ENCODE data around the gene SHANK1.

The SHANK1 gene

GRCh38 chr19:50669302-50670101, 50.1 kb downstream of the SHANK1 start:
- TF ChIP-seq CTCF (IDR thresholded peaks at IDR 0.05; ENCODE audit: low read depth, low read length): peak; percentile 70
- DNase-seq (ENCODE audit: low read depth, low spot score): peak; percentile 6
- in situ Hi-C loops (cut with HindIII; ENCODE audit: low sequenced_read_pairs): no loop called here
- no peak overlapping the region for H3K4me3 ChIP-seq (ENCODE audit: low read depth, low read length)

DNA sequence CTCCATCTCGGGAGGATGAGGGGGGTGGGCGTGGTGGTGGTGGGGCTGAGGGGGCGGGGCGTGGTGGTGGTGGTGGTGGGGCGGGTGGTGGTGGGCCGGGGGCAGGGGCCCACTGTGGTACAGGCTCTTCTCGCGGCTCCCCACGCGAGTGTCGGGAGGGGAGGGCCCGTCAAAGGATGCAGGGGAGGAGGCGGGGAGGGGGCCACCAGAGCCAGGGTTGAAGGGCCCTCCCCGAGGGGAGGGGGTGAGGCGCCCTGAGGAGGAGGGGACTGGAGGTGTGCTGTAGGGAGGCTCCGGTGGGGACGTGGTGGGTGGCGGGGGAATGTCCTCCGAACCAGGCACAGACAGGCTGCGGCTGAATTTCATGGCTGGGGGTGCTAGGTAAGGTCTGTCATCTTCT, 50.7 kb downstream of the SHANK1 start:
- no peak for DNase-seq (ENCODE audit: low read depth, low spot score)
- in situ Hi-C loops (cut with HindIII; ENCODE audit: low sequenced_read_pairs): no loop called here
- TF ChIP-seq CTCF (IDR thresholded peaks at IDR 0.05; ENCODE audit: low read depth, low read length): no peak
- no peak overlapping the region for H3K4me3 ChIP-seq (ENCODE audit: low read depth, low read length)

GRCh38 chr19:50668416-50668815, 51.2 kb downstream of the SHANK1 start:
- in situ Hi-C loops (cut with HindIII; ENCODE audit: low sequenced_read_pairs): no loop called here
- H3K4me3 ChIP-seq (ENCODE audit: low read depth, low read length): no peak overlapping the region
- no peak for TF ChIP-seq CTCF (IDR thresholded peaks at IDR 0.05; ENCODE audit: low read depth, low read length)
- no peak for DNase-seq (ENCODE audit: low read depth, low spot score)

- H3K4me3 ChIP-seq (ENCODE audit: low read depth, low read length): no peak overlapping the region
- no peak for DNase-seq (ENCODE audit: low read depth, low spot score)
- in situ Hi-C loops (cut with HindIII; ENCODE audit: low sequenced_read_pairs): no loop called here
- TF ChIP-seq CTCF (IDR thresholded peaks at IDR 0.05; ENCODE audit: low read depth, low read length): no peak
Measured at GRCh38 chr19:50667759-50668231, 51.8 kb downstream of the SHANK1 start.

GRCh38 chr19:50667177-50667758, 52.3 kb downstream of the SHANK1 start:
- TF ChIP-seq CTCF (IDR thresholded peaks at IDR 0.05; ENCODE audit: low read depth, low read length): no peak
- in situ Hi-C loops (cut with HindIII; ENCODE audit: low sequenced_read_pairs): no loop called here
- DNase-seq (ENCODE audit: low read depth, low spot score): no peak
- no peak overlapping the region for H3K4me3 ChIP-seq (ENCODE audit: low read depth, low read length)

DNA sequence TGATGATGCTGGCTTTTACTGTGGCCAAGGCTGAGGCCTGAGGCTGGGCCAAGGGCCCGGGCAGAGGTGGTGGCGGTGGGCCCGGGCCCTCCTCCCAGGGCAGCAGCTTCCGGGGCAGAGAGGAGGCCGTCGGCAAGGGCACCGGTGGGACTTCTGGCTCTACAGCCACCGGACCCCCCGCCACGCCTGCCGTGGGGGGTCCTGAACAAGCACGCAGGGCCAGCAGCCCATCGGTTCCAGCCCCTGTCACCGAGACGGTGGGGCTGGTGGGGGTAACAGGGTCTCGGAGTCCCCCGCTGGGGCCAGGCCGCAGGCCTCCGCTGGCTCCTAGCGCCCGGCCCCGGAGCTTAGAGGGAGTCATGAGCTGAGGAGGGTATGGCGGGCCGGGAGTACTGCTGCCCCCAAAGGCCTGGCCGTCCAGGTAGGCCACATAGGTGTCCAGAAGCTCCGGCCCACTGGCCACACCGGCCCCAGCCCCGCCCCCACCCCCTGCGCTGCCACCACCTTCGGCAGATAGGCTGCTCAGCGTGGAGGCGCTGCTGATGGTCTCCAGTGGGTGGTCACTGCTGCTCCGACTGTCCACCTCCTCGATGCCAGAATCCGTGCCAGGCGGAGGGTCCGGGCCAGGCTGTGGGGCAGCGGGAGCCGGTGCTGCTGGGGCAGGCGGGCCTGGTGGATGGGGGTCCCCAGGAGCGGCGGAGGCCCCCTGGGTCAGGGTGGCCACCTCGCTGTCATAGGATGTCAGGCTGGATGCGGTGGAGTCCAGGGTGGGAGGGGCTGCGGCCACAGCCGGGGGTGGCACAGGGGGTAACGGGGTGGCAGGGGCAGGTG, 53.0 kb downstream of the SHANK1 start:
- no peak overlapping the region for H3K4me3 ChIP-seq (ENCODE audit: low read depth, low read length)
- in situ Hi-C loops (cut with HindIII; ENCODE audit: low sequenced_read_pairs): no loop called here
- TF ChIP-seq CTCF (IDR thresholded peaks at IDR 0.05; ENCODE audit: low read depth, low read length): no peak
- no peak for DNase-seq (ENCODE audit: low read depth, low spot score)
